Heart left ventricle (tissue), 16 donors: ENCODE results near the gene PTHLH. TPM values are rescaled to one million over a fixed set of nuclear protein-coding genes. Genes with fewer than 3 reads are reported as not detected.

ENCODE experiments used
- ATAC-seq, 4 donors: fragments of 200-7000 bp; cut with Tn5 transposase; one replicate each; pipeline ENCODE4 v1.9.1; 2020 to 2022; ENCODE audit warnings: moderate library complexity in 4 of 4, mild to moderate bottlenecking in 3 of 4, moderate number of reproducible peaks in 1 of 4
- DNase-seq, 5 donors: peaks; one replicate each; pipeline ENCODE4 v3.0.0-alpha.2; 2020
- H3K27ac ChIP-seq, 12 donors: fragments of 200-600 bp; sonication (generic) in 4 of 12; one replicate each; pipeline versions ENCODE4 v1.5.0 to v1.8.0; 2016 to 2022; ENCODE audit warnings: mild to moderate bottlenecking in 2 of 12
- H3K27me3 ChIP-seq, 9 donors: fragments of 200-600 bp; sonication (generic) in 2 of 9; one replicate each; pipeline versions ENCODE4 v1.5.1 to v1.8.0; 2016 to 2022; ENCODE audit warnings: mild to moderate bottlenecking in 3 of 9
- H3K36me3 ChIP-seq, 9 donors: fragments of 200-600 bp; sonication (generic) in 2 of 9; one replicate each; pipeline versions ENCODE4 v1.5.0 to v1.8.0; 2018 to 2022; ENCODE audit warnings: mild to moderate bottlenecking in 2 of 9
- H3K4me1 ChIP-seq, 12 donors: fragments of 200-600 bp; sonication (generic) in 4 of 12; one replicate each; pipeline versions ENCODE4 v1.5.0 to v1.8.0; 2016 to 2022; ENCODE audit warnings: mild to moderate bottlenecking in 3 of 12
- H3K4me3 ChIP-seq, 12 donors: fragments of 200-600 bp; sonication (generic) in 4 of 12; one replicate each; pipeline versions ENCODE4 v1.5.0 to v1.8.0; 2017 to 2022; ENCODE audit warnings: mild to moderate bottlenecking in 9 of 12, moderate library complexity in 4 of 12
- H3K9me3 ChIP-seq, 12 donors: fragments of 200-600 bp; sonication (generic) in 4 of 12; one replicate each; pipeline versions ENCODE4 v1.5.0 to v1.8.0; 2016 to 2022; ENCODE audit warnings: mild to moderate bottlenecking in 1 of 12
- POLR2A ChIP-seq, 2 donors: fragments of 450-650 bp; IDR thresholded peaks; one replicate each; pipeline ENCODE4 v1.6.1; 2017; ENCODE audit warnings: antibody characterized with exemption in 2 of 2, mild to moderate bottlenecking in 2 of 2, moderate library complexity in 2 of 2
- WGBS, 4 donors: extraction: QIAGEN DNeasy Blood & Tissue Kit in 2 of 4; methylation state at CpG; one replicate each; pipeline versions ENCODE4 v1.1.5 to v1.1.7; 2013 to 2018; 5-methylcytosine and 5-hydroxymethylcytosine counted together
- intact Hi-C, 10 donors: fragments of 100-400 bp; cut with DNase I; formaldehyde crosslinking; loops; one replicate each; pipeline versions ENCODE4 v1.11.1 to v1.14.2; 2022
- polyA plus RNA-seq, 2 donors: library from polyadenylated mRNA; stranded (reverse); fragments of 200-250 nt; gene quantifications; one replicate each; pipeline ENCODE4 v1.2.3, GENCODE V29; 2013
- total RNA-seq, 9 donors: library from RNA; depleted of rRNA in 2 of 9; stranded (reverse); fragments of >200 nt in 2 of 9; fragmentation: NEBNext Ultra II Directional in 3 of 9; extraction: Animal tissue kit (Norgen Biotek cat#: 25700) in 3 of 9; gene quantifications; one replicate each; pipeline versions ENCODE4 v1.1.0 to v1.2.4, GENCODE V29; 2016 to 2023
- TF ChIP-seq, protein P1 (sequence below), 12 donors: fragments of 200-600 bp; sonication (generic) in 4 of 12; IDR thresholded peaks; one replicate each; pipeline versions ENCODE4 v1.5.0 to v1.8.0; 2018 to 2022; ENCODE audit warnings: antibody characterized with exemption in 12 of 12, mild to moderate bottlenecking in 5 of 12
- donor health status: ischemic (EF 13 %, LVEDD 7.1; RV severe dilation, severe dysfunction).
- donor health status: healthy with polysubstance abuse.
- donor health status: DM: no; HTN: yes; CAD: no.
- donor health status: DM: no; HTN: no; CAD: no.
- donor health status: ischemic (EF 25% LVEDD 6.9; RV normal size, moderate dysfunction).
- donor health status: ischemic (EF 25% LVEDD 5.7; RV mildly dilated, moderate dysfunction).
- donor health status: healthy.
- donor health status: DM: yes; HTN: yes; CAD: no.
- donor health status: ischemic (EF 35%, LVEDD 5.7; RV mildly dilated, moderate dysfunction).
- donor health status: nonischemic (EF 11% LVEDD 7.7; RV severe dilation, severe dysfunction).
- donor health status: DM: yes; HTN: yes; CAD: no.
- donor health status: PGD.
- donor health status: ischemic (EF 29% LVEDD 5.4; RV normal size, mild dysfunction).
- donor health status: nonischemic (EF 23%, LVEDD 6.1; RV moderate dilation, normal function).

The PTHLH gene
- total and polyA plus RNA-seq, 11 donors, result 0.25 to 3.7 (median 1.1) TPM

DNA sequence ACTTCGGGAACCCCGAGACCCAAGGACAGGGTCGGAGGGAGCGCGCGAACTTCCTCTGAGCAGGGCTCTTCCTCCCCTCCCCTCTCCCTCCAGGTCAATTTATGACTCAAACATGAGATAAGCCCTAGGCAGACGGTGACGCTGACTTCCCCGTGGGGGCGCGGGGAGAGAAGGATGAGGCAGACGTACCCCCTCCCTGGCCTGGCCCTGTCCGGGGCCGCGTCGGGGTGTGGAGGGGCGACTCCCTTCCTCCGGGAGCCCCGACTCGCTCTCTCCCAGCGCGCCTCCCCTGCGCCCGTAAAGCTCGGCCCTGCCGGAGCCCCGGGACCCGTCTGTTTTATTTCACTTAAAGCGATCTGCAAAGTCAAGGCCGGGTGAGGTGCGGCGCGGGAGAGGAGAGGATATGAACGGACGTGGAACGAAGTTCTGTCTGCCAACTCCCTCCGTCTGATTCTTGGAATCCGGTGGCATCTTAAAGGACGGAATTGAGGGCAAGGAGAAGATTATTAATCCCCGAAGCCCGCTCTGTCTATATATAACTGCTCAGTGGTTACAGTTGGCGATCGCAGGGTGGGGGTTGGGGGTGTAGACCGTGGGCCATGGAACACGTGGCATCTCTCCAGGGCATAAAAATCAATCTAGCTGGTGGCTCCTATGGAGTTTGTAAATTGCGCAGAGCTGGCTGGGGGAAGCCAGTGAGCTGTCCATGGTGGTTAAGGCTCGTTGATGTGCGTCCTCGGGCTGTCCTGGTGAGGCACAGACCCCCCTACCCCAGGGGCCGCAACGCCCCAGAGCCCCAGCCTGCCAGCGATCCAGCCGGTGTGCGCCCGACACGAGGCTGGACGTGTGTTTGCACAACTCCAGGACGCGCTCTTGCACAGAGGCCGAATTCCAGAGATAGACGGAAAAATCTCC, 2.9 kb upstream of the PTHLH start:
- Histone ChIP-seq H3K27me3 (peaks cover 10 to 69% (median 43%) of the 10 kb centered on the region in 9 donors), H3K4me3 (peak overlapping the region in 10 of 12 donors; percentile 3 to 49 (median 38)), H3K36me3 (no peaks in the 10 kb centered on the region), H3K4me1 (peaks cover 0 to 22% (median 1%) of the 10 kb centered on the region in 12 donors), H3K27ac (no peak overlapping the region), H3K9me3 (no peaks in the 10 kb centered on the region)
- DNase-seq, result peak in 4 of 5 donors; percentile 17 to 67 (median 36)
- 1 to 2% (median 1%) methylated on average over 47 to 61 of the region's 61 CpGs for WGBS, 4 donors
- no peak for TF ChIP-seq POLR2A (IDR thresholded peaks at IDR 0.05)
- TF ChIP-seq, protein P1, sequence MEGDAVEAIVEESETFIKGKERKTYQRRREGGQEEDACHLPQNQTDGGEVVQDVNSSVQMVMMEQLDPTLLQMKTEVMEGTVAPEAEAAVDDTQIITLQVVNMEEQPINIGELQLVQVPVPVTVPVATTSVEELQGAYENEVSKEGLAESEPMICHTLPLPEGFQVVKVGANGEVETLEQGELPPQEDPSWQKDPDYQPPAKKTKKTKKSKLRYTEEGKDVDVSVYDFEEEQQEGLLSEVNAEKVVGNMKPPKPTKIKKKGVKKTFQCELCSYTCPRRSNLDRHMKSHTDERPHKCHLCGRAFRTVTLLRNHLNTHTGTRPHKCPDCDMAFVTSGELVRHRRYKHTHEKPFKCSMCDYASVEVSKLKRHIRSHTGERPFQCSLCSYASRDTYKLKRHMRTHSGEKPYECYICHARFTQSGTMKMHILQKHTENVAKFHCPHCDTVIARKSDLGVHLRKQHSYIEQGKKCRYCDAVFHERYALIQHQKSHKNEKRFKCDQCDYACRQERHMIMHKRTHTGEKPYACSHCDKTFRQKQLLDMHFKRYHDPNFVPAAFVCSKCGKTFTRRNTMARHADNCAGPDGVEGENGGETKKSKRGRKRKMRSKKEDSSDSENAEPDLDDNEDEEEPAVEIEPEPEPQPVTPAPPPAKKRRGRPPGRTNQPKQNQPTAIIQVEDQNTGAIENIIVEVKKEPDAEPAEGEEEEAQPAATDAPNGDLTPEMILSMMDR (IDR thresholded peaks at IDR 0.05), result no peak
- ATAC-seq, result peak in 3 of 4 donors; percentile 60 to 68 (median 62)
- intact Hi-C loops, result loop anchor here in 4 of 10 donors (10.0 kb wide), 2 partner anchors 199 to 899 kb away; no protein-coding TSS in a partner anchor

DNA sequence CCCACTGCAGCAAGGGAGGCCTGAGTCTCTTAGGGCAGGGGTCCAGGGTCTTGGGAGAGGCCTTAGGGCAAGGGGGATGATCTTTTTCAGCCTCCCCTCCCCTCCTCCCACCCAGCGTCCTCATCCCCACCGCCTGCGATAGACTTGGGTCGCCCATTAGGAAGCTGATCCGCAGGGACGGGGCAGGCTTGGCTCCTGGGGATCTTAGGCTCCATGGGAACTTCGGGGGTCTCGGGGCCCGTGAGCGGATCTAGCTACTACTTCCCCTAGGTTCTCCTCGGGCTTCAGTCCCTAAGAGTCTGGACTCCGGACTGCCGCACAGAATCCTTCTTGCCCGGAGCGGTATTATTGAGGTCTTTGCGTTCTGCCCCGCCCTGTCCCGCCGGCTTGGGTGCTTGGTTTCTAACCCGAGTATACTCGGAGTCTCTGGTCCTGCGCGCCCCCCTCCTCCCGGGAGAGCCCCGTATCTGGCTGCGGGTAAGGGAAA, 2.2 kb upstream of the PTHLH start:
- H3K4me3 ChIP-seq, result peak overlapping the region in 10 of 12 donors; percentile 3 to 49 (median 38)
- peaks cover 0 to 27% (median 3%) of the 10 kb centered on the region in 12 donors for H3K4me1 ChIP-seq
- H3K27me3 ChIP-seq, result peaks cover 10 to 72% (median 43%) of the 10 kb centered on the region in 9 donors
- ATAC-seq (no peak), DNase-seq (no peak)
- intact Hi-C loops, result loop anchor here in 4 of 10 donors (10.0 kb wide), 2 partner anchors 200 to 900 kb away; no protein-coding TSS in a partner anchor
- 2 to 4% (median 3%) methylated on average over 25 to 26 of the region's 26 CpGs for WGBS, 4 donors
- H3K27ac ChIP-seq, result no peak overlapping the region
- H3K9me3 ChIP-seq, result no peaks in the 10 kb centered on the region
- TF ChIP-seq, protein P1 (IDR thresholded peaks at IDR 0.05), result no peak
- TF ChIP-seq POLR2A (IDR thresholded peaks at IDR 0.05), result no peak
- no peaks in the 10 kb centered on the region for H3K36me3 ChIP-seq

DNA sequence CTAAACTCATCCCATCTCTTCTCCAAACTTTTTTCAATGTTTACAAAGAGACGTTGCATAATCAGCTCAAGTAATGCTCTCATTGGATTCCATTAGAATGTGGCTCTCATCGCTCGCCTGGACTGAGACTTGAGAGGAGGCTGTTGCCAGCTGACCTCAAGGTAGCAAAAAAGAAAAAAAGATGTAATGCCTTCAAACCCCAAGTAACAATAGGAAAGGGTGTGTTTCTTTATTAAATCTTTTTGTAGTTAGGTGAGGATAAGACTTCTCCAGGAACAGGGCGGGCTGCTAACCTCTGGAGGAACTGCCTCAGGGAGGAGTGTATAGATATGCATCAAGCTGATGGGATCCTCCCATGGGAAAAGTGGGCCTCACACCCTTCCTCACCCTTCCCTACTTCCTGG, 956 bp upstream of the PTHLH start:
- H3K27me3 ChIP-seq, result peaks cover 10 to 84% (median 56%) of the 10 kb centered on the region in 9 donors
- no peak overlapping the region for H3K4me3 ChIP-seq
- WGBS, 4 donors, result 41 to 53% (median 44%) methylated on average over 4 of the region's 4 CpGs
- H3K27ac ChIP-seq, result no peak overlapping the region
- ATAC-seq (peak in 1 of 4 donors; percentile 25), DNase-seq (no peak)
- intact Hi-C loops, result loop anchor here in 4 of 10 donors (10.0 kb wide), 2 partner anchors 201 to 901 kb away; no protein-coding TSS in a partner anchor
- H3K9me3 ChIP-seq, result no peaks in the 10 kb centered on the region
- H3K36me3 ChIP-seq, result no peaks in the 10 kb centered on the region
- peaks cover 0 to 39% (median 11%) of the 10 kb centered on the region in 12 donors for H3K4me1 ChIP-seq
- no peak for TF ChIP-seq POLR2A (IDR thresholded peaks at IDR 0.05)
- TF ChIP-seq, protein P1 (IDR thresholded peaks at IDR 0.05), result no peak

DNA sequence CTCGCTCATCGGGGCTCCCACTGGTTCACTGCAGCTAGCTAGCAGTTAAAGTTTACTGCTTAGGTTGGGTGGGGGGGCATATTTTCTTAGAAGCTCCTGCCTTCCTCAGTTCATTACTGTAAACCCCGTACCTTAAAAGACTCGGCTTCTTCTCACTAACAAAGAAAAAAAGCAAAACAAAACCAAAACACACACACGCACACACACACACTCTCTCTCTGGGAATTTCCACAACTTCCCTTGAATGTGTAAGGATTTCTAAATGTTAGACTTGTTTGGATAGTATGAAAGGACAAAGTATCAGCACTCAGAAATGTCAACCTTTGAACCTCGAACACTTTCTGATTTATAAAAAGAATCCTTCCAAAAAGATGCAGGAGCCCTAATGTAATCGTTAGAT, 927 bp downstream of the PTHLH start:
- intact Hi-C loops, result loop anchor here in 4 of 10 donors (10.0 kb wide), 2 partner anchors 203 to 903 kb away; no protein-coding TSS in a partner anchor
- Histone ChIP-seq H3K9me3 (no peaks in the 10 kb centered on the region), H3K36me3 (no peaks in the 10 kb centered on the region), H3K4me3 (no peak overlapping the region), H3K27ac (no peak overlapping the region), H3K27me3 (peaks cover 12 to 85% (median 68%) of the 10 kb centered on the region in 9 donors), H3K4me1 (peaks cover 0 to 39% (median 14%) of the 10 kb centered on the region in 12 donors)
- TF ChIP-seq, protein P1 (IDR thresholded peaks at IDR 0.05), result no peak
- TF ChIP-seq POLR2A (IDR thresholded peaks at IDR 0.05), result no peak
- 35 to 66% (median 53%) methylated on average over 7 of the region's 7 CpGs for WGBS, 4 donors
- no peak for DNase-seq
- ATAC-seq, result no peak
